HEK293 (cell line): ENCODE measurements around the gene PHGDH.

ENCODE experiments used
- CTCF ChIP-seq: fragments of 450-650 bp; formaldehyde crosslinking; IDR thresholded peaks from 2 replicates; pipeline ENCODE4 v1.5.1; 2016; ENCODE audit warnings: missing biosample characterization, missing genetic modification characterization
- MEIS1 ChIP-seq: sonication (generic); formaldehyde crosslinking; IDR thresholded peaks from 2 replicates; pipeline ENCODE4 v1.8.1; 2022; ENCODE audit warnings: missing genetic modification reagents, mild to moderate bottlenecking, borderline replicate concordance
- PBX3 ChIP-seq: sonication (generic); formaldehyde crosslinking; IDR thresholded peaks from 2 replicates; pipeline ENCODE4 v1.8.1; 2022; ENCODE audit warnings: mild to moderate bottlenecking, moderate library complexity, missing genetic modification reagents
- ZNF423 ChIP-seq: fragments of 450-650 bp; formaldehyde crosslinking; IDR thresholded peaks from 2 replicates; pipeline ENCODE4 v1.5.1; 2016; ENCODE audit warnings: missing biosample characterization, missing genetic modification characterization
- ZNF660 ChIP-seq: fragments of 450-650 bp; IDR thresholded peaks from 2 replicates; pipeline ENCODE4 v1.5.1; 2018; ENCODE audit warnings: missing biosample characterization, mild to moderate bottlenecking, missing genetic modification characterization

- no peak for TF ChIP-seq ZNF660 (tag by site-specific recombination)
- no peak for TF ChIP-seq CTCF (tag by site-specific recombination)
- no peak for TF ChIP-seq PBX3 (CRISPR knock-in tag)
- TF ChIP-seq MEIS1 (CRISPR knock-in tag) = no peak
- no peak for TF ChIP-seq ZNF423
Observed at GRCh38 chr1:119737040-119737682, 25.4 kb downstream of the PHGDH start.
